ENCODE measurements around the gene ARHGDIA. TPM values are rescaled to one million over a fixed set of nuclear protein-coding genes. Genes with fewer than 3 reads are reported as not detected.

Gene ARHGDIA
- total RNA-seq, 4 donors from 2014 or later: 282 to 475 (median 350) TPM

DNA sequence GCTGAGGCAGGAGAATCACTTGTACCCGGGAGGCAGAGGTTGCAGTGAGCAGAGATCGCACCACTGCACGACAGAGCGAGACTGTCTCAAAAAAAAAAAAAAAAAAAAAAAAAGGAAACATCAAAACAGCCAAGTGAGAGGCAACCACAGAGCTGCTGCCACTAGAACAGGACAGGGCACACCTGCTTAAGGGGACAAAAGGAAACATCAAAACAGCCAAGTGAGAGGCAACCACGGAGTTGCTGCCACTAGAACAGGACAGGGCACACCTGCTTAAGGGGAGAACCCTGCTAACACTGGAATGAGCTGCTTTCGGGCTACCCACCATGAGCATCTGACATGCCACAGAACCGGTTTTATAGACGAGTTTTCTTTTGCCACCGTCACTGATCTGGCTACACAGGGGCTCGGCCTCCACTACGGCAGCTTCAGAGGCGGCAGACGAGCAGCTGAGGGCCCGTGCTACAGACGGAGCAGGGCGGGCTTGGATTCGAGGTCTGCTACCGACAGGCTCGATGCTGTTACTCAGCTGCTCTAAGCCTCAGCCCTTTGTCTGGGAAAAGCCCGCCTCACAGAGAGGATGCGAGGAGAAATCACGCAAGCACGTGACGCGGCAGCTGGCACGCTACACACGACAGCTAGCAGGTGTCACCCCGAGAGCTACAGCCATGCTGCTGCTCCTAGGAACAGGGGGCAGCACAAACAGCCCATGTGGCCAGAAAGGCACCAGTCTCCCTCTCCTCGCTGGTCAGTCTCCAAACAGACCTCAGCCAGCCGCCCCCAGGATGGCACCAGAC lies 12.8 kb downstream of the ARHGDIA start:
- peaks cover 0 to 50% (median 0%) of the 10 kb centered on the region in 3 donors for H3K36me3 ChIP-seq
- H3K27ac ChIP-seq: peak overlapping the region in 2 of 4 donors; percentile 27 to 97
- peaks cover 0 to 63% (median 19%) of the 10 kb centered on the region in 4 donors for H3K4me1 ChIP-seq
- no peaks in the 10 kb centered on the region for H3K9me3 ChIP-seq
- H3K27me3 ChIP-seq: no peaks in the 10 kb centered on the region
- no peak for TF ChIP-seq POLR2A (IDR thresholded peaks at IDR 0.05)
- TF ChIP-seq, protein P1, sequence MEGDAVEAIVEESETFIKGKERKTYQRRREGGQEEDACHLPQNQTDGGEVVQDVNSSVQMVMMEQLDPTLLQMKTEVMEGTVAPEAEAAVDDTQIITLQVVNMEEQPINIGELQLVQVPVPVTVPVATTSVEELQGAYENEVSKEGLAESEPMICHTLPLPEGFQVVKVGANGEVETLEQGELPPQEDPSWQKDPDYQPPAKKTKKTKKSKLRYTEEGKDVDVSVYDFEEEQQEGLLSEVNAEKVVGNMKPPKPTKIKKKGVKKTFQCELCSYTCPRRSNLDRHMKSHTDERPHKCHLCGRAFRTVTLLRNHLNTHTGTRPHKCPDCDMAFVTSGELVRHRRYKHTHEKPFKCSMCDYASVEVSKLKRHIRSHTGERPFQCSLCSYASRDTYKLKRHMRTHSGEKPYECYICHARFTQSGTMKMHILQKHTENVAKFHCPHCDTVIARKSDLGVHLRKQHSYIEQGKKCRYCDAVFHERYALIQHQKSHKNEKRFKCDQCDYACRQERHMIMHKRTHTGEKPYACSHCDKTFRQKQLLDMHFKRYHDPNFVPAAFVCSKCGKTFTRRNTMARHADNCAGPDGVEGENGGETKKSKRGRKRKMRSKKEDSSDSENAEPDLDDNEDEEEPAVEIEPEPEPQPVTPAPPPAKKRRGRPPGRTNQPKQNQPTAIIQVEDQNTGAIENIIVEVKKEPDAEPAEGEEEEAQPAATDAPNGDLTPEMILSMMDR (IDR thresholded peaks at IDR 0.05): no peak
- peak overlapping the region; percentile 93 to 100 (median 99) for H3K4me3 ChIP-seq
- no peak for DNase-seq

DNA sequence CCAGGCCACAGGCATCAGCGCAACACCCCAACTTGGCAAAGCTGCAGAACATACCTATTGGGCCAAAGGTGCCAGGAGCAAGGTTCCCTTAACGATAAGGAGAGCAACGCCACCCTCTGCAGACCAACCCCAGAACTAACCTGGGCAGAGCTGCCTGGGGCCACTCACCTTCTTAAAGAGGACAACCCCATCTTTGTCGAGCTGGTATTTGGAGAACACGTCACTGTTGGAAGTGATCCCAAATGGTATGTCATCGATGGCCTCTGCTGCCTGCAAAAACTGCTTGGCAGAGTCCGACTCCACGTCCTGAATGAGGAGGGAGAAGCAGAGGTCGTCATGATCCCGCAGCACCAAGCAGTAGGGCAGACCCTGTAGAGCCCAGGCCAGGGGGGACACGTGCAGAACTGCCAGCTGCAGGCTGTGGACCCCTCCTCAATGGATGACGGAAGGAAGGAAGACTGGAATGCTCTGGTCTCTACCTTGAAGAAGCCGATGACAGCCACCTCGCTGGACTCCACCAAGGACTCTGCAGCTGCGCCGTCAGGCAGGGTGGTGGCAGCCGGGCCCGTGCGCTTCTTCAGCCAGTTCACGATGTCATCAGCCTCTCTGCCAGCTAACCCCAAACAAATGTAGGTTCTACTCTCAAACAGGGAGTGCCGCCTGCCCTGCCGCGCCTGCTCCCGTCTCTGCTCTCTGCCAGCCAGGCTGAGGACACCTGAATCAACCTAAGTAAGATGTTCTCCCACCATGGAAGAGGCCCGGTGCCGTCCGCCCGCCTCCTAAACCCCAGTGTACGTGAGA lies 16.0 kb downstream of the ARHGDIA start:
- Histone ChIP-seq H3K9me3 (no peaks in the 10 kb centered on the region), H3K27ac (no peak overlapping the region), H3K36me3 (peaks cover 0 to 81% (median 0%) of the 10 kb centered on the region in 3 donors), H3K27me3 (no peaks in the 10 kb centered on the region), H3K4me1 (peaks cover 0 to 44% (median 13%) of the 10 kb centered on the region in 4 donors), H3K4me3 (no peak overlapping the region)
- DNase-seq: no peak
- TF ChIP-seq, protein P1 (IDR thresholded peaks at IDR 0.05): peak in 3 of 6 experiments; percentile 35 to 47 (median 37)
- no peak for TF ChIP-seq POLR2A (IDR thresholded peaks at IDR 0.05)

DNA sequence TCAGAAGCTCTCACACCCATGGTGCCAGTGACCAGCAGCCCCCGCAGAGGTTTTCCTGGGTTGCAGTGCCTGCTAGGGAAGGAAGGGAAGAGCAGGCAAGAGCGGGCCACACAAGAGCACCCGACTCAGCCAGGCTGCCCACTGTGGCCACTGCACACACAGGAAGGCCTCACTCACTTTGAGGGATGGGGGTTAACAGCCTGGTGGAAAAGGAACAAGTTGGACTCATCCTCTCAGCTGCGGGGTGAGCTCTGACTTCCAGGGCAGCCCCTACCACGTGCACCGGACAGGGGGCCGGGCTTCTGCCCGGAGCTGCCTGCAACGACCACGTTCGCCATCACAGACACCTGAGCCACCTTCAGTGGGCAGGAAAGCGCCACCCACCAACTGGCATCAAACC lies 18.9 kb downstream of the ARHGDIA start:
- no peak overlapping the region for H3K4me3 ChIP-seq
- no peak overlapping the region for H3K27ac ChIP-seq
- H3K4me1 ChIP-seq: peaks cover 0 to 23% (median 0%) of the 10 kb centered on the region in 4 donors
- H3K36me3 ChIP-seq: peaks cover 0 to 93% (median 0%) of the 10 kb centered on the region in 3 donors
- no peaks in the 10 kb centered on the region for H3K9me3 ChIP-seq
- TF ChIP-seq, protein P1 (IDR thresholded peaks at IDR 0.05): no peak
- TF ChIP-seq POLR2A (IDR thresholded peaks at IDR 0.05): no peak
- no peak for DNase-seq
- no peaks in the 10 kb centered on the region for H3K27me3 ChIP-seq

DNA sequence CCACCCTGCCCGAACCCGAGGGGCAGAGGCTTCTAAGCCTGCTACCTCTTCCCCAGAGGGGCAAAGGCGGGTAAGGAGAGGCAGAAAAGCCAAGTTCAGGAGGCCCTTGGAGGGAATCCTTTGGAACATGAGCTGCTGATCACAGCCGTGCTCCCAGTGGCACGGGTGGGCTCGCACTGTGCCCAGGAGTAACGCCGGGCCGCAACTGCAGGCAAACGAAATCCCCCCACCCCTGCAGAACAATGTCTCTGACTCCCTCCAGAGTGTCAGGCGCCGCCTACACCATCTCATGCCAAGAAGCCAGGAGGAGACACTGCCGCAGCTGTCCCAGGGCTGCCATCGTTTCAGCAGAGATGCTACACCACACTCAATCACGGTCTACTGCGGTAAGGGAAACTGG lies 19.7 kb downstream of the ARHGDIA start:
- H3K9me3 ChIP-seq: no peaks in the 10 kb centered on the region
- no peak overlapping the region for H3K4me3 ChIP-seq
- TF ChIP-seq POLR2A (IDR thresholded peaks at IDR 0.05): no peak
- TF ChIP-seq, protein P1 (IDR thresholded peaks at IDR 0.05): no peak
- no peak for DNase-seq
- peaks cover 0 to 14% (median 0%) of the 10 kb centered on the region in 4 donors for H3K4me1 ChIP-seq
- peaks cover 0 to 95% (median 0%) of the 10 kb centered on the region in 3 donors for H3K36me3 ChIP-seq
- no peaks in the 10 kb centered on the region for H3K27me3 ChIP-seq
- no peak overlapping the region for H3K27ac ChIP-seq

- H3K9me3 ChIP-seq: no peaks in the 10 kb centered on the region
- DNase-seq: no peak
- no peaks in the 10 kb centered on the region for H3K4me1 ChIP-seq
- H3K27ac ChIP-seq: no peak overlapping the region
- H3K4me3 ChIP-seq: no peak overlapping the region
- peaks cover 0 to 99% (median 0%) of the 10 kb centered on the region in 3 donors for H3K36me3 ChIP-seq
- no peaks in the 10 kb centered on the region for H3K27me3 ChIP-seq
- TF ChIP-seq POLR2A (IDR thresholded peaks at IDR 0.05): no peak
- TF ChIP-seq, protein P1 (IDR thresholded peaks at IDR 0.05): no peak
These were observed 21.7 kb downstream of the ARHGDIA start for GRCh38 chr17:81849457-81849856.

All from Peyer's patch (tissue), 4 donors.